NCI-H187 (cell line): ENCODE data around the gene DERL2.
"Not testable (repeated sequence)": the region's sequence is repeated elsewhere in the genome, so short reads cannot be mapped to it uniquely, and the experiment has no call there.

Experiments used
- DNase-seq, 2 experiments: peaks; one replicate each; lab custom pipeline; 2025; lab: John Stamatoyannopoulos, UW

Gene DERL2

GRCh38 chr17:5437721-5438317 is 48.2 kb downstream of the DERL2 start:
- no peak for DNase-seq

- DNase-seq = not testable (repeated sequence)
These were observed 50.1 kb downstream of the DERL2 start for GRCh38 chr17:5435781-5436315.

- no peak for DNase-seq
These were observed 51.0 kb downstream of the DERL2 start for GRCh38 chr17:5434984-5435383.

- no peak for DNase-seq
These were observed 53.9 kb downstream of the DERL2 start for GRCh38 chr17:5431949-5432556.

- not testable (repeated sequence) for DNase-seq
These were observed 54.7 kb downstream of the DERL2 start for GRCh38 chr17:5431234-5431633.

- DNase-seq = no peak
These were observed 55.5 kb downstream of the DERL2 start for GRCh38 chr17:5430413-5430999.

GRCh38 chr17:5429191-5429887 is 56.6 kb downstream of the DERL2 start:
- DNase-seq = no peak

- no peak for DNase-seq
These were observed 60.2 kb downstream of the DERL2 start for GRCh38 chr17:5425826-5426225.

- no peak for DNase-seq
These were observed 61.1 kb downstream of the DERL2 start for GRCh38 chr17:5424909-5425308.

- DNase-seq = no peak
These were observed 63.5 kb downstream of the DERL2 start for GRCh38 chr17:5422505-5422904.
